Measurements from ENCODE around the gene DCC. TPM values are rescaled to one million over a fixed set of nuclear protein-coding genes. Genes with fewer than 3 reads are reported as not detected.

DCC gene
- total and polyA plus RNA-seq, 9 of the 15 experiments (the other 6 are each of a cell fraction or from before 2014, with no cell fraction given): not detected

DNA sequence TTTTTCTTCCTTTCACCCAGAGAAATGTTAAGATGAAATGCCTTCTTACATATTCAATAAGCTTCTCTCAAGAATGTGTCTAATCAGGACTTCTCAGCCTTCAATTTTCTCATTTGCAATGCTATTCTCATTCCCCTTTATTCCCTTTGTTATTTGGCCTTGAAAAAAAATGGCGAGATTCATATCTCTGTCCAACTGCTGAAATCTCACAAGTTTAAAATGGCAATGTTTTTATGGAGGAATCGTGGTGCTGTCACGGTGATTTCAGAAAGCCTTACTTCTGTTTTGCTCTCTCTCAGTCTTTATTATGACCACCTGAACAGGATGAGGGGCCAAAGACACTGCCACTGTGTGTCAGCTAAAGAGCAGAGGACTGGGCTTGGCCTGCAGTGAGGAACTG is 928.5 kb downstream of the DCC start (continued):
- TF ChIP-seq JUNB (CRISPR knock-in tag; conservative IDR thresholded peaks at IDR 0.05): no peak
- no peak for TF ChIP-seq ZNF23 (CRISPR knock-in tag; IDR thresholded peaks at IDR 0.05)

DNA sequence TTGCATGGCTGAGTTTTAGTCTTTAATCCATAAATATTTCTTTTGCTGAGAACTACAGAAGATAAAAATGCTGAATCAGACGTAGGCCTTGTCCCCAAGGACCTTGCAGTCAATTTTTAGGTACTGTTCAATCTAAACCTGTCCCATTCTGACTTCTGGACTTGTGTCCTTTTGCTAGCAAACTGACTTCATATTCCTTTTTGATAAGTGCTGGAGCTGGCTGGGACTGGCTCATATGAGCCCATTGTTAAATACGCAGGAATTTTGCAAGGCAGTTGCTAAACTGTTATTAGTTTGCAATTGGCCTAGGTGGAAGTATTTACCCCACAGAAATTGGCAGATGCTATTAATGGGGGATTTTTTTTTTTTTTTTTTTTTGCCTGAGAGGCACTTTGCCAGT is 941.4 kb downstream of the DCC start:
- ChIA-PET POLR2A (no interaction called here), CTCF (ENCODE audit: low intra/inter-chr PET ratio) (no interaction called here)
- no peak for ATAC-seq
- no peak overlapping the region for H3K4me3 ChIP-seq
- H3K9ac ChIP-seq (ENCODE audit: insufficient read depth in 1 of 2, low read depth in 2 of 2, low read length in 2 of 2): no peak overlapping the region
- H3K4me2 ChIP-seq (ENCODE audit: insufficient read depth, low read length): no peak overlapping the region
- BruUV-seq (replicated peaks): no TSS peak
- FAIRE-seq: no peak
- DNase-seq (ENCODE audit: extremely low read depth in 1 of 4, low spot score in 3 of 4): no peak
- no peaks in the 10 kb centered on the region for H3K79me2 ChIP-seq (ENCODE audit: control insufficient read depth, insufficient read depth, low read length)
- H3K4me1 ChIP-seq (replicated peaks in 1 of 2; ENCODE audit: control insufficient read depth in 2 of 2, insufficient read depth in 2 of 2, low read length in 2 of 2): no peaks in the 10 kb centered on the region
- no peaks in the 10 kb centered on the region for H3K9me1 ChIP-seq (ENCODE audit: control insufficient read depth, insufficient read depth, low read length)
- no peaks in the 10 kb centered on the region for H3K9me3 ChIP-seq (replicated peaks; ENCODE audit: control insufficient read depth, insufficient read depth, low read depth, low read length)
- intact Hi-C loops (cut with micrococcal nuclease) (no loop called here), in situ Hi-C loops (cut with MboI) (no loop called here)
- H4K20me1 ChIP-seq (replicated peaks; ENCODE audit: control insufficient read depth, insufficient read depth, low read length): no peaks in the 10 kb centered on the region
- no peaks in the 10 kb centered on the region for H3K36me3 ChIP-seq (ENCODE audit: control insufficient read depth, insufficient read depth, low read length)
- H2AFZ ChIP-seq (ENCODE audit: low read depth, low read length): no peak overlapping the region
- no peaks in the 10 kb centered on the region for H3K27me3 ChIP-seq (ENCODE audit: control insufficient read depth in 2 of 2, insufficient read depth in 2 of 2, low read length in 2 of 2)
- H3K27ac ChIP-seq (ENCODE audit: extremely low read depth, low read depth, low read length): no peak overlapping the region
- WGBS (ENCODE audit: insufficient coverage, low coverage, missing lambda C conversion rate): 0% methylated on average over 1 of the region's 2 CpGs
- no peak for TF ChIP-seq ZNF274 (IDR thresholded peaks at IDR 0.05; ENCODE audit: borderline replicate concordance, low read depth, low read length)
- no peak for TF ChIP-seq ZNF644 (tag; IDR thresholded peaks at IDR 0.05; ENCODE audit: low read depth)
- TF ChIP-seq, protein P1, sequence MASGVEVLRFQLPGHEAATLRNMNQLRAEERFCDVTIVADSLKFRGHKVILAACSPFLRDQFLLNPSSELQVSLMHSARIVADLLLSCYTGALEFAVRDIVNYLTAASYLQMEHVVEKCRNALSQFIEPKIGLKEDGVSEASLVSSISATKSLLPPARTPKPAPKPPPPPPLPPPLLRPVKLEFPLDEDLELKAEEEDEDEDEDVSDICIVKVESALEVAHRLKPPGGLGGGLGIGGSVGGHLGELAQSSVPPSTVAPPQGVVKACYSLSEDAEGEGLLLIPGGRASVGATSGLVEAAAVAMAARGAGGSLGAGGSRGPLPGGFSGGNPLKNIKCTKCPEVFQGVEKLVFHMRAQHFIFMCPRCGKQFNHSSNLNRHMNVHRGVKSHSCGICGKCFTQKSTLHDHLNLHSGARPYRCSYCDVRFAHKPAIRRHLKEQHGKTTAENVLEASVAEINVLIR (CRISPR knock-in tag; IDR thresholded peaks at IDR 0.05): no peak
- TF ChIP-seq ZNF134 (CRISPR knock-in tag; conservative IDR thresholded peaks at IDR 0.05): no peak
- TF ChIP-seq, protein P2, sequence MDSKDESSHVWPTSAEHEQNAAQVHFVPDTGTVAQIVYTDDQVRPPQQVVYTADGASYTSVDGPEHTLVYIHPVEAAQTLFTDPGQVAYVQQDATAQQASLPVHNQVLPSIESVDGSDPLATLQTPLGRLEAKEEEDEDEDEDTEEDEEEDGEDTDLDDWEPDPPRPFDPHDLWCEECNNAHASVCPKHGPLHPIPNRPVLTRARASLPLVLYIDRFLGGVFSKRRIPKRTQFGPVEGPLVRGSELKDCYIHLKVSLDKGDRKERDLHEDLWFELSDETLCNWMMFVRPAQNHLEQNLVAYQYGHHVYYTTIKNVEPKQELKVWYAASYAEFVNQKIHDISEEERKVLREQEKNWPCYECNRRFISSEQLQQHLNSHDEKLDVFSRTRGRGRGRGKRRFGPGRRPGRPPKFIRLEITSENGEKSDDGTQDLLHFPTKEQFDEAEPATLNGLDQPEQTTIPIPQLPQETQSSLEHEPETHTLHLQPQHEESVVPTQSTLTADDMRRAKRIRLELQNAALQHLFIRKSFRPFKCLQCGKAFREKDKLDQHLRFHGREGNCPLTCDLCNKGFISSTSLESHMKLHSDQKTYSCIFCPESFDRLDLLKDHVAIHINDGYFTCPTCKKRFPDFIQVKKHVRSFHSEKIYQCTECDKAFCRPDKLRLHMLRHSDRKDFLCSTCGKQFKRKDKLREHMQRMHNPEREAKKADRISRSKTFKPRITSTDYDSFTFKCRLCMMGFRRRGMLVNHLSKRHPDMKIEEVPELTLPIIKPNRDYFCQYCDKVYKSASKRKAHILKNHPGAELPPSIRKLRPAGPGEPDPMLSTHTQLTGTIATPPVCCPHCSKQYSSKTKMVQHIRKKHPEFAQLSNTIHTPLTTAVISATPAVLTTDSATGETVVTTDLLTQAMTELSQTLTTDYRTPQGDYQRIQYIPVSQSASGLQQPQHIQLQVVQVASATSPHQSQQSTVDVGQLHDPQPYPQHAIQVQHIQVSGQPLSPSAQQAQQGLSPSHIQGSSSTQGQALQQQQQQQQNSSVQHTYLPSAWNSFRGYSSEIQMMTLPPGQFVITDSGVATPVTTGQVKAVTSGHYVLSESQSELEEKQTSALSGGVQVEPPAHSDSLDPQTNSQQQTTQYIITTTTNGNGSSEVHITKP (IDR thresholded peaks at IDR 0.05; ENCODE audit: partially characterized antibody): no peak
- no peak for TF ChIP-seq HSF4 (CRISPR knock-in tag; IDR thresholded peaks at IDR 0.05; ENCODE audit: borderline replicate concordance)
- TF ChIP-seq, protein P3, sequence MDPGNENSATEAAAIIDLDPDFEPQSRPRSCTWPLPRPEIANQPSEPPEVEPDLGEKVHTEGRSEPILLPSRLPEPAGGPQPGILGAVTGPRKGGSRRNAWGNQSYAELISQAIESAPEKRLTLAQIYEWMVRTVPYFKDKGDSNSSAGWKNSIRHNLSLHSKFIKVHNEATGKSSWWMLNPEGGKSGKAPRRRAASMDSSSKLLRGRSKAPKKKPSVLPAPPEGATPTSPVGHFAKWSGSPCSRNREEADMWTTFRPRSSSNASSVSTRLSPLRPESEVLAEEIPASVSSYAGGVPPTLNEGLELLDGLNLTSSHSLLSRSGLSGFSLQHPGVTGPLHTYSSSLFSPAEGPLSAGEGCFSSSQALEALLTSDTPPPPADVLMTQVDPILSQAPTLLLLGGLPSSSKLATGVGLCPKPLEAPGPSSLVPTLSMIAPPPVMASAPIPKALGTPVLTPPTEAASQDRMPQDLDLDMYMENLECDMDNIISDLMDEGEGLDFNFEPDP (CRISPR knock-in tag; IDR thresholded peaks at IDR 0.05): no peak
- TF ChIP-seq TARDBP (IDR thresholded peaks at IDR 0.05): no peak
- TF ChIP-seq CHD1 (IDR thresholded peaks at IDR 0.05; ENCODE audit: low read length): no peak
- no peak for TF ChIP-seq TRIM28 (IDR thresholded peaks at IDR 0.05)
- TF ChIP-seq, protein P4, sequence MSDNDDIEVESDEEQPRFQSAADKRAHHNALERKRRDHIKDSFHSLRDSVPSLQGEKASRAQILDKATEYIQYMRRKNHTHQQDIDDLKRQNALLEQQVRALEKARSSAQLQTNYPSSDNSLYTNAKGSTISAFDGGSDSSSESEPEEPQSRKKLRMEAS (CRISPR knock-in tag; IDR thresholded peaks at IDR 0.05): no peak
- TF ChIP-seq, protein P5, sequence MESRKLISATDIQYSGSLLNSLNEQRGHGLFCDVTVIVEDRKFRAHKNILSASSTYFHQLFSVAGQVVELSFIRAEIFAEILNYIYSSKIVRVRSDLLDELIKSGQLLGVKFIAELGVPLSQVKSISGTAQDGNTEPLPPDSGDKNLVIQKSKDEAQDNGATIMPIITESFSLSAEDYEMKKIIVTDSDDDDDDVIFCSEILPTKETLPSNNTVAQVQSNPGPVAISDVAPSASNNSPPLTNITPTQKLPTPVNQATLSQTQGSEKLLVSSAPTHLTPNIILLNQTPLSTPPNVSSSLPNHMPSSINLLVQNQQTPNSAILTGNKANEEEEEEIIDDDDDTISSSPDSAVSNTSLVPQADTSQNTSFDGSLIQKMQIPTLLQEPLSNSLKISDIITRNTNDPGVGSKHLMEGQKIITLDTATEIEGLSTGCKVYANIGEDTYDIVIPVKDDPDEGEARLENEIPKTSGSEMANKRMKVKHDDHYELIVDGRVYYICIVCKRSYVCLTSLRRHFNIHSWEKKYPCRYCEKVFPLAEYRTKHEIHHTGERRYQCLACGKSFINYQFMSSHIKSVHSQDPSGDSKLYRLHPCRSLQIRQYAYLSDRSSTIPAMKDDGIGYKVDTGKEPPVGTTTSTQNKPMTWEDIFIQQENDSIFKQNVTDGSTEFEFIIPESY (CRISPR knock-in tag; IDR thresholded peaks at IDR 0.05): no peak
- no peak for TF ChIP-seq BHLHE40 (IDR thresholded peaks at IDR 0.05; ENCODE audit: low read length)

Data from K562 (cell line).